Left ventricle myocardium inferior (tissue), 1 donor: Measurements from ENCODE around the gene CXCL11. TPM values are rescaled to one million over a fixed set of nuclear protein-coding genes. Genes with fewer than 3 reads are reported as not detected.

Experiments used
- DNase-seq: peaks from one replicate; pipeline ENCODE4 v3.0.0-alpha.2; 2020
- H3K27ac ChIP-seq: fragments of 200-600 bp; replicated peaks from 2 replicates; pipeline ENCODE4 v1.8.0; 2021
- H3K27me3 ChIP-seq: fragments of 200-600 bp; 2 replicates; pipeline ENCODE4 v1.8.0; 2021; ENCODE audit warnings: low read depth
- H3K36me3 ChIP-seq: fragments of 200-600 bp; 2 replicates; pipeline ENCODE4 v1.8.0; 2021
- H3K4me1 ChIP-seq: fragments of 200-600 bp; 2 replicates; pipeline ENCODE4 v1.8.0; 2021
- H3K4me3 ChIP-seq: fragments of 200-600 bp; 2 replicates; pipeline ENCODE4 v1.8.0; 2021; ENCODE audit warnings: mild to moderate bottlenecking, moderate library complexity
- H3K9me3 ChIP-seq: fragments of 200-600 bp; replicated peaks from 2 replicates; pipeline ENCODE4 v1.8.0; 2021
- intact Hi-C: fragments of 100-400 bp; cut with micrococcal nuclease; formaldehyde crosslinking; loops from one replicate; pipeline ENCODE4 v1.11.0; 2022
- total RNA-seq: library from RNA; stranded (reverse); fragmentation: NEBNext Ultra II Directional; extraction: Animal tissue kit (Norgen Biotek cat#: 25700); gene quantifications from one replicate; pipeline ENCODE4 v1.2.1, GENCODE V29; 2021
- TF ChIP-seq, protein P1 (sequence below): fragments of 200-600 bp; IDR thresholded peaks from 2 replicates; pipeline ENCODE4 v1.8.0; 2021; ENCODE audit warnings: antibody characterized with exemption, mild to moderate bottlenecking, borderline replicate concordance
- donor health status: DM: no; HTN: yes; CAD: no; lungs with severe emphysema.

Gene CXCL11
- total RNA-seq, 1 donor from 2014 or later, result not detected

DNA sequence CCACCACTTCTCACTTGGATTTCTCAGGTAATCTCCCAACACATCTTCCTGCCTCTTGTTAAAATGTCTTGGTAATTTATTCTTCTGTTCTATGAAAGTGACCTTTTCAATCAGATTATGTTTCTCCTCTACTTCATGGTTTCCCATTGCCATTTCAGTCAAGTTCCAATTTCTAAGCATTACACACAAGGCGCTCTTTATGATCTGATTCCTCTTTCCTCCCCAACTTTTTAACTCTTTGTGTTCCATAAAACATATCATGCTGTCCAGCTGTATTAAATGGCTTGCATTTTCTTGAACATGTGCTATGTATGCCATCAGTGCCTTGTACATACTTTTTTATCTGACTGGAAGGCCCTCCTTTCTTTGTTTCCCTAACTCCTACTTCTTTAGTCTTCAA, 25.6 kb upstream of the CXCL11 start:
- intact Hi-C loops, result no loop called here

DNA sequence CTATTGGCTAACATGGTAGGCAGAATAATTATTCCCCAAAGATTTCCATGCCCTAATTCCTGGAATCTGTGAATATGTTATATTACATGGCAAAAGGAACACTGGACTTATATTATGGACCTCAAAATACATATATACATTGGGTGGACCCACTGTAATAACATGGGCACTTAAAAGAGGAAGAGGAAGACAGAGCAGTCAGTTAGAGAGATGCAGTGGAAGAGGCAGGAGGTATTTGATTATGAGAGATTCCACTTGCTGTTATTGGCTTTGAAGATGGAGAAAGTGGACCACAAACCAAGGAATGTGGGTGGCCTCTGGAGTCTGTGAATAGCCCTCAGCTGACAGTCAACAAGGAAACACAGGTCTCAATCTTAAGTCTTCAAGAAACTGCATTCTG, 24.6 kb upstream of the CXCL11 start:
- Histone ChIP-seq H3K4me1 (no peaks in the 10 kb centered on the region), H3K4me3 (no peak overlapping the region), H3K36me3 (no peaks in the 10 kb centered on the region), H3K9me3 (no peaks in the 10 kb centered on the region), H3K27ac (no peak overlapping the region), H3K27me3 (peaks cover 9% of the 10 kb centered on the region)
- no peak for DNase-seq
- TF ChIP-seq, protein P1, sequence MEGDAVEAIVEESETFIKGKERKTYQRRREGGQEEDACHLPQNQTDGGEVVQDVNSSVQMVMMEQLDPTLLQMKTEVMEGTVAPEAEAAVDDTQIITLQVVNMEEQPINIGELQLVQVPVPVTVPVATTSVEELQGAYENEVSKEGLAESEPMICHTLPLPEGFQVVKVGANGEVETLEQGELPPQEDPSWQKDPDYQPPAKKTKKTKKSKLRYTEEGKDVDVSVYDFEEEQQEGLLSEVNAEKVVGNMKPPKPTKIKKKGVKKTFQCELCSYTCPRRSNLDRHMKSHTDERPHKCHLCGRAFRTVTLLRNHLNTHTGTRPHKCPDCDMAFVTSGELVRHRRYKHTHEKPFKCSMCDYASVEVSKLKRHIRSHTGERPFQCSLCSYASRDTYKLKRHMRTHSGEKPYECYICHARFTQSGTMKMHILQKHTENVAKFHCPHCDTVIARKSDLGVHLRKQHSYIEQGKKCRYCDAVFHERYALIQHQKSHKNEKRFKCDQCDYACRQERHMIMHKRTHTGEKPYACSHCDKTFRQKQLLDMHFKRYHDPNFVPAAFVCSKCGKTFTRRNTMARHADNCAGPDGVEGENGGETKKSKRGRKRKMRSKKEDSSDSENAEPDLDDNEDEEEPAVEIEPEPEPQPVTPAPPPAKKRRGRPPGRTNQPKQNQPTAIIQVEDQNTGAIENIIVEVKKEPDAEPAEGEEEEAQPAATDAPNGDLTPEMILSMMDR, result no peak
- intact Hi-C loops, result no loop called here

More for the DNA sequence above, 25.6 kb upstream of the CXCL11 start:
- no peak for DNase-seq
- Histone ChIP-seq H3K4me3 (no peak overlapping the region), H3K9me3 (no peaks in the 10 kb centered on the region), H3K4me1 (no peaks in the 10 kb centered on the region), H3K27me3 (peaks cover 1% of the 10 kb centered on the region), H3K36me3 (no peaks in the 10 kb centered on the region), H3K27ac (no peak overlapping the region)
- TF ChIP-seq, protein P1, result no peak

DNA sequence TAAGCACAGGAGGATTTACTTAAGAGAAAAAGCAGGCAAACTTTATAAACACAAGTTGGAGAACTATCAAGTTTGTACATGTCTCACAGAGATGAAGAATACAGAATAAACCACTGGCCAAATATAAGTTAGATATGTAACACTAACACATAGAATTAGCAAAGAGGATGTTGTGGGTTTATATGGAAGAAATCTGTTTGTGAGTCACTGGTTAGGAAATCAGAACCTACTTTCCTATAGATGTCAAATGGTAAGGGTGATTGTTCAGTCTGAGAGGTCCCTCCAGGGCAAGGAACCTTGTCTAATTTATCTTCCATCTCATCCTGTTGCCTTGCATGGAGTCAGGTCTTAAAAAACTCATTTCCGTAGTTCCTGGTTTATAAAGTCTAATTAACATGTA, 23.9 kb upstream of the CXCL11 start:
- no peaks in the 10 kb centered on the region for H3K9me3 ChIP-seq
- H3K27me3 ChIP-seq, result peaks cover 9% of the 10 kb centered on the region
- H3K36me3 ChIP-seq, result no peaks in the 10 kb centered on the region
- no peak overlapping the region for H3K27ac ChIP-seq
- TF ChIP-seq, protein P1, result no peak
- intact Hi-C loops, result no loop called here
- H3K4me1 ChIP-seq, result no peaks in the 10 kb centered on the region
- no peak for DNase-seq
- H3K4me3 ChIP-seq, result no peak overlapping the region

DNA sequence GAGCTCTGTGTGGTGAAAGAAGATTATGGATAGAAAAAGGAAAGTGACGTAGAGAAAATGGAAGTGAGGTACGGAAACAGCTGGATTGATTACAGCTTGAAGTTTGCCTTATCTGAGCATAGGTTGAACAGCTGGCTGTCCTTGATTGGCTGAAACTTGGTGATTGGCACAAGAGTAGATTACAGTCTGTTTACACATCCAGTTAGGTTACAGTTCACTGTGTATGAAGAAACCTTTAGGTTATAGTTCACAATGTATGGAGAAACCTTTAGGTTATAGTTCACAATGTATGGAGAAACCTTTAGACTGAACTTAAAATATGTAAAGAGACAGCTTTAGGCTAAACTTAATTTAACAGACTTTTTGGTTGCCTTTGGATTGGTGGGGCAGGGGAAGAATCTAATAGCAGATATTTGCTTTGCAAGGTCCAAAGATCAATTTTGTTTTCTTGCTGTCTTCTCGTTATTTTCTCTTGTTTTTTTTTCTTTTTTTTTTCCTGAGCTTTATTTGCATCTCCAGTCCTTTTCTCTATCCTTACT, 23.1 kb upstream of the CXCL11 start:
- H3K4me3 ChIP-seq, result no peak overlapping the region
- no peaks in the 10 kb centered on the region for H3K36me3 ChIP-seq
- H3K9me3 ChIP-seq, result no peaks in the 10 kb centered on the region
- DNase-seq, result no peak
- H3K4me1 ChIP-seq, result no peaks in the 10 kb centered on the region
- H3K27me3 ChIP-seq, result peaks cover 9% of the 10 kb centered on the region
- no peak overlapping the region for H3K27ac ChIP-seq
- TF ChIP-seq, protein P1, result no peak
- intact Hi-C loops, result no loop called here

DNA sequence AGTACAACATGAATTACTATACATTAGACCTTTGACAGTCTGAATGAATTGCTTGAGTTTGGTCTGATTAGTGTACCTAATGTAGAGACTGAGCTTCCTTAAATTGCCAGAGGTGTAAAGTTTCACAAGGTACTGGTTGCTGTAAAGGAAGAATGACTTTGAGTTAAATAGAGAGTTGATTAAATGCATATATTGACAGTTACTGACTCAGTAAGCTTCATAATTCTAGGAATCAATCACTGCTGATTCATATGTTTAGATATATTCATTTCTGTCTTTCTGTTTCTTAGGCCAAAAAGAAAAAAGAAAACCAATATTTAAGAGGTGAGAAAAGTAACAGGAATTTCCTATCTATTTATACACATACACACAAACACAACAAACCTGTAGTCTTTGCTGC, 22.4 kb upstream of the CXCL11 start:
- Histone ChIP-seq H3K27ac (no peak overlapping the region), H3K36me3 (no peaks in the 10 kb centered on the region), H3K27me3 (peaks cover 9% of the 10 kb centered on the region), H3K4me1 (no peaks in the 10 kb centered on the region), H3K9me3 (no peaks in the 10 kb centered on the region), H3K4me3 (no peak overlapping the region)
- TF ChIP-seq, protein P1, result no peak
- intact Hi-C loops, result no loop called here
- DNase-seq, result no peak
